ENCODE results near the gene IFITM1. TPM values are rescaled to one million over a fixed set of nuclear protein-coding genes. Genes with fewer than 3 reads are reported as not detected.

Gene IFITM1
- total and polyA plus RNA-seq, 9 of the 15 experiments (the other 6 are each of a cell fraction or from before 2014, with no cell fraction given) = 691 to 5,579 (median 974) TPM

DNA sequence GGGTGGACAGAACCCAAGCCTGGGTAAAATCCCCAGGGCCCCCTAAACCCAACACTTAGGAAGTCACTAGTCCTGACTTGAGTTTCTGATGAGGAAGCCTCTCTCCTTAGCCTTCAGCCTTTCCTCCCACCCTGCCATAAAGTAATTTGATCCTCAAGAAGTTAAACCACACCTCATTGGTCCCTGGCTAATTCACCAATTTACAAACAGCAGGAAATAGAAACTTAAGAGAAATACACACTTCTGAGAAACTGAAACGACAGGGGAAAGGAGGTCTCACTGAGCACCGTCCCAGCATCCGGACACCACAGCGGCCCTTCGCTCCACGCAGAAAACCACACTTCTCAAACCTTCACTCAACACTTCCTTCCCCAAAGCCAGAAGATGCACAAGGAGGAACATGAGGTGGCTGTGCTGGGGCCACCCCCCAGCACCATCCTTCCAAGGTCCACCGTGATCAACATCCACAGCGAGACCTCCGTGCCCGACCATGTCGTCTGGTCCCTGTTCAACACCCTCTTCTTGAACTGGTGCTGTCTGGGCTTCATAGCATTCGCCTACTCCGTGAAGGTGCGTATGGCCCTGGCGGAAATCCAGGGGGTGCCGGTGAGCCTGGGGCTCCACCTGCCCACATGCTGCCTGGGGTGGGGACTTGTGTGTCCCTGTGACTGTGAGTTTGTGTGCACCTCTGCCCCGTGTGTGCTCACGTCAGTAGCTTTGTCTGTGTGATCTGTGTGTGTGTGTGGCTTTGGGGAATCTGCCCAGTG, at the start of gene IFITM1 (continued):
- TF ChIP-seq, protein P1, sequence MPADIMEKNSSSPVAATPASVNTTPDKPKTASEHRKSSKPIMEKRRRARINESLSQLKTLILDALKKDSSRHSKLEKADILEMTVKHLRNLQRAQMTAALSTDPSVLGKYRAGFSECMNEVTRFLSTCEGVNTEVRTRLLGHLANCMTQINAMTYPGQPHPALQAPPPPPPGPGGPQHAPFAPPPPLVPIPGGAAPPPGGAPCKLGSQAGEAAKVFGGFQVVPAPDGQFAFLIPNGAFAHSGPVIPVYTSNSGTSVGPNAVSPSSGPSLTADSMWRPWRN (IDR thresholded peaks at IDR 0.05; ENCODE audit: low read depth) = no peak
- TF ChIP-seq, protein P2, sequence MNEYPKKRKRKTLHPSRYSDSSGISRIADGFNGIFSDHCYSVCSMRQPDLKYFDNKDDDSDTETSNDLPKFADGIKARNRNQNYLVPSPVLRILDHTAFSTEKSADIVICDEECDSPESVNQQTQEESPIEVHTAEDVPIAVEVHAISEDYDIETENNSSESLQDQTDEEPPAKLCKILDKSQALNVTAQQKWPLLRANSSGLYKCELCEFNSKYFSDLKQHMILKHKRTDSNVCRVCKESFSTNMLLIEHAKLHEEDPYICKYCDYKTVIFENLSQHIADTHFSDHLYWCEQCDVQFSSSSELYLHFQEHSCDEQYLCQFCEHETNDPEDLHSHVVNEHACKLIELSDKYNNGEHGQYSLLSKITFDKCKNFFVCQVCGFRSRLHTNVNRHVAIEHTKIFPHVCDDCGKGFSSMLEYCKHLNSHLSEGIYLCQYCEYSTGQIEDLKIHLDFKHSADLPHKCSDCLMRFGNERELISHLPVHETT (CRISPR knock-in tag; conservative IDR thresholded peaks at IDR 0.05 in 1 of 2, IDR thresholded peaks at IDR 0.05 in 1 of 2) = no peak
- TF ChIP-seq ESRRB (CRISPR knock-in tag; IDR thresholded peaks at IDR 0.05; ENCODE audit: borderline replicate concordance) (no peak), ZNF384 (IDR thresholded peaks at IDR 0.05; ENCODE audit: low read depth, low read length) (no peak), CBX5 (IDR thresholded peaks at IDR 0.05; ENCODE audit: borderline replicate concordance, low read depth) (no peak), NCOA2 (IDR thresholded peaks at IDR 0.05; ENCODE audit: partially characterized antibody in 2 of 2) (no peak), POLR2A (conservative IDR thresholded peaks at IDR 0.05) (peak; percentile 97), MTA3 (IDR thresholded peaks at IDR 0.05; ENCODE audit: borderline replicate concordance) (peak; percentile 60), TARDBP (IDR thresholded peaks at IDR 0.05) (no peak), RNF2 (IDR thresholded peaks at IDR 0.05) (0 out of 2 replicates have a peak, but pooled peaks have one; percentile 23), PCBP2 (IDR thresholded peaks at IDR 0.05; ENCODE audit: low read depth, low read length, poor library complexity, severe bottlenecking) (no peak), SMARCC2 (IDR thresholded peaks at IDR 0.05; ENCODE audit: low read depth) (no peak), TEAD2 (tag; IDR thresholded peaks at IDR 0.05) (no peak), YBX1 (IDR thresholded peaks at IDR 0.05) (no peak), ZNF830 (CRISPR knock-in tag; IDR thresholded peaks at IDR 0.05) (no peak), U2AF1 (optimal IDR thresholded peaks at IDR 0.05; ENCODE audit: low read depth, low read length) (no peak), BRD4 (IDR thresholded peaks at IDR 0.05) (no peak)
- TF ChIP-seq, protein P3, sequence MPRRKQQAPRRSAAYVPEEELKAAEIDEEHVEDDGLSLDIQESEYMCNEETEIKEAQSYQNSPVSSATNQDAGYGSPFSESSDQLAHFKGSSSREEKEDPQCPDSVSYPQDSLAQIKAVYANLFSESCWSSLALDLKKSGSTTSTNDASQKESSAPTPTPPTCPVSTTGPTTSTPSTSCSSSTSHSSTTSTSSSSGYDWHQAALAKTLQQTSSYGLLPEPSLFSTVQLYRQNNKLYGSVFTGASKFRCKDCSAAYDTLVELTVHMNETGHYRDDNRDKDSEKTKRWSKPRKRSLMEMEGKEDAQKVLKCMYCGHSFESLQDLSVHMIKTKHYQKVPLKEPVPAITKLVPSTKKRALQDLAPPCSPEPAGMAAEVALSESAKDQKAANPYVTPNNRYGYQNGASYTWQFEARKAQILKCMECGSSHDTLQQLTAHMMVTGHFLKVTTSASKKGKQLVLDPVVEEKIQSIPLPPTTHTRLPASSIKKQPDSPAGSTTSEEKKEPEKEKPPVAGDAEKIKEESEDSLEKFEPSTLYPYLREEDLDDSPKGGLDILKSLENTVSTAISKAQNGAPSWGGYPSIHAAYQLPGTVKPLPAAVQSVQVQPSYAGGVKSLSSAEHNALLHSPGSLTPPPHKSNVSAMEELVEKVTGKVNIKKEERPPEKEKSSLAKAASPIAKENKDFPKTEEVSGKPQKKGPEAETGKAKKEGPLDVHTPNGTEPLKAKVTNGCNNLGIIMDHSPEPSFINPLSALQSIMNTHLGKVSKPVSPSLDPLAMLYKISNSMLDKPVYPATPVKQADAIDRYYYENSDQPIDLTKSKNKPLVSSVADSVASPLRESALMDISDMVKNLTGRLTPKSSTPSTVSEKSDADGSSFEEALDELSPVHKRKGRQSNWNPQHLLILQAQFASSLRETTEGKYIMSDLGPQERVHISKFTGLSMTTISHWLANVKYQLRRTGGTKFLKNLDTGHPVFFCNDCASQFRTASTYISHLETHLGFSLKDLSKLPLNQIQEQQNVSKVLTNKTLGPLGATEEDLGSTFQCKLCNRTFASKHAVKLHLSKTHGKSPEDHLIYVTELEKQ (CRISPR knock-in tag; IDR thresholded peaks at IDR 0.05) = no peak
- TF ChIP-seq, protein P4, sequence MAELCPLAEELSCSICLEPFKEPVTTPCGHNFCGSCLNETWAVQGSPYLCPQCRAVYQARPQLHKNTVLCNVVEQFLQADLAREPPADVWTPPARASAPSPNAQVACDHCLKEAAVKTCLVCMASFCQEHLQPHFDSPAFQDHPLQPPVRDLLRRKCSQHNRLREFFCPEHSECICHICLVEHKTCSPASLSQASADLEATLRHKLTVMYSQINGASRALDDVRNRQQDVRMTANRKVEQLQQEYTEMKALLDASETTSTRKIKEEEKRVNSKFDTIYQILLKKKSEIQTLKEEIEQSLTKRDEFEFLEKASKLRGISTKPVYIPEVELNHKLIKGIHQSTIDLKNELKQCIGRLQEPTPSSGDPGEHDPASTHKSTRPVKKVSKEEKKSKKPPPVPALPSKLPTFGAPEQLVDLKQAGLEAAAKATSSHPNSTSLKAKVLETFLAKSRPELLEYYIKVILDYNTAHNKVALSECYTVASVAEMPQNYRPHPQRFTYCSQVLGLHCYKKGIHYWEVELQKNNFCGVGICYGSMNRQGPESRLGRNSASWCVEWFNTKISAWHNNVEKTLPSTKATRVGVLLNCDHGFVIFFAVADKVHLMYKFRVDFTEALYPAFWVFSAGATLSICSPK (IDR thresholded peaks at IDR 0.05; ENCODE audit: borderline replicate concordance) = no peak

Data from K562 (cell line).